ENCODE measurements around the gene YWHAE.

The YWHAE gene

DNA sequence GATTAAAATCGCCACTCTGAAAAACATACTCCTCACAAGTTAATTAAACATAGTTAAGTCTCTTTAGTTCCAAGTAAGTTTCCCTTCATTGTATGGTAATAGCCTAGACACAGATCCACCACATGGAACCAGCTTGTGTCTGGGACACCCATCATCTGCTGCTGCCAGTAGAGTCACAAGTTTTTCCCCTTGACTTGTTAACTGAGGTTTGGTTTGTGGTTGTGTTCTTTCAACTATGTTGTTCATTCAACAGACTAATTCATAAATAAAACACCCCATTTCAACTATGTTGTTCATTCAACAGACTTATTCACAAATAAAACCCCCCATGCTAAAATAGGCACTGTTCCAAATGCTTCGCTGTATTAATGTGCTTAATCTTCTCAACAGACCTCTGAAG, 24.4 kb downstream of the YWHAE start:
- Histone ChIP-seq H3K4me3 (ENCODE audit: insufficient read depth, low read depth, low read length, poor library complexity, severe bottlenecking) (no peak overlapping the region), H3K4me1 (ENCODE audit: control insufficient read depth, insufficient read depth, low read length, poor library complexity, severe bottlenecking) (peaks cover 63% of the 10 kb centered on the region), H3K36me3 (ENCODE audit: control insufficient read depth, insufficient read depth, low read length) (peaks cover 11% of the 10 kb centered on the region), H3K27me3 (replicated peaks; ENCODE audit: control insufficient read depth, insufficient read depth, low read length, poor library complexity, severe bottlenecking) (no peaks in the 10 kb centered on the region), H3K27ac (ENCODE audit: insufficient read depth, low read length, poor library complexity, severe bottlenecking) (peak overlapping the region; percentile 37), H3K9me3 (ENCODE audit: control insufficient read depth, low read length) (no peaks in the 10 kb centered on the region)
- DNase-seq: peak in 1 of 3 donors; percentile 9

DNA sequence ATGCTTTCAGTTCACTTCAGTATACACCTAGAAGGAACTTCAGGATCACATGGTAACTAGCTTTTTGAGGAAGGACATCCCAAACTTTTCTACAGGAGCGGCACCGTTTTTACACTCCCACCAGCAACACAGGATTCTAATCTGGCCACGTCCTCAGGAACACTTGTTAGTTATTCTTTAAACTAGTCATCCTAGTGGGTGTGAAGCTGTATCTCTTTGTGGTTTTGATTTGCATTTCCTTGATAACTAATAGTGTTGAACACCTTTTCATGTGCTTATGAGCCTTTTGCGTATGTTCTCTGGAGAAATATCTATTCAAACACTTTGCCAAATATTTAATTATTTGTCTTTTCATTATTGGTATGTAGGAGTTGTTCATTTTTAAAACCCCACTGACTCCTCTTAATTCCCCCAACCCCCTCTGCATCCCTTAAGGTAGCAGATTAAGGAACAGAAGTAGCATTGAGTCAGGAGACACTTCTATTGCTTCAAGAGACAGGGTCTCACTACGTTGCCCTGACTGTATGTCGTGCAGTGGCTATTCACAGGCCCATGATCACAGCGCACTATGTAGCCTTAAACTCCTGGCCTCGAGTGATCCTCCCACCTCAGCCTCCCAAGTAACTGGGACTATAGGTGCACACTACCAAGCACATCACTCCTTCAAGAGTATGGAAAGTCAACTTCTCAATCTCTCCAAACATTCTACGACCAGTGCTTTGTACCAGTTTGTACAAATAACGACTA, 25.4 kb downstream of the YWHAE start:
- Histone ChIP-seq H3K4me1 (ENCODE audit: control insufficient read depth, insufficient read depth, low read length, poor library complexity, severe bottlenecking) (peaks cover 55% of the 10 kb centered on the region), H3K9me3 (ENCODE audit: control insufficient read depth, low read length) (no peaks in the 10 kb centered on the region), H3K27me3 (replicated peaks; ENCODE audit: control insufficient read depth, insufficient read depth, low read length, poor library complexity, severe bottlenecking) (no peaks in the 10 kb centered on the region), H3K36me3 (ENCODE audit: control insufficient read depth, insufficient read depth, low read length) (peaks cover 11% of the 10 kb centered on the region), H3K4me3 (ENCODE audit: insufficient read depth, low read depth, low read length, poor library complexity, severe bottlenecking) (no peak overlapping the region), H3K27ac (ENCODE audit: insufficient read depth, low read length, poor library complexity, severe bottlenecking) (peak overlapping the region; percentile 37)
- DNase-seq: no peak

DNA sequence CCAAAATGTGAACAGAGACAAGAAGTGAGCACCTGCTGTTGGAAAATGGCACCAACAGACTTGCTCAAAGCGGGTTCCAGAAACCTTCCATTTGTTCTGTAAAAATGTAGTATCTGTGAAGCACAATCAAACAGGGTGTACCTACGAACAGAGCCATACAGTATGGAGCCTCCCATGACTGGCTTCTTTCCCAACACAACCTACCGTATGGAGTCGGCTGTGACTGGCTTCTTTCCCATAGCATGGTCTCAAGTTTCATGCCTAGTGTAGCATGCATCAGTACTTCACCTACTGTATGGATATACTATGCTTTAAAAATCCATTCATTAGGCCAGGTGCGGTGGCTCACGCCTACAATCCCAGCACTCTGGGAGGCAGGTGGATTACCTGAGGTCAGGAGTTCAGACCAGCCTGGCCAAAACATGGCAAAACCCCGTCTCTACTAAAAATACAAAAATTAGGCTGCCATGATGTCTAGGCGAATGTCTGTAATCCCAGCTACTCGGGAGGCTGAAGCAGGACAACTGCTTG, 26.2 kb downstream of the YWHAE start:
- peaks cover 11% of the 10 kb centered on the region for H3K36me3 ChIP-seq (ENCODE audit: control insufficient read depth, insufficient read depth, low read length)
- no peak for DNase-seq
- no peak overlapping the region for H3K4me3 ChIP-seq (ENCODE audit: insufficient read depth, low read depth, low read length, poor library complexity, severe bottlenecking)
- peaks cover 48% of the 10 kb centered on the region for H3K4me1 ChIP-seq (ENCODE audit: control insufficient read depth, insufficient read depth, low read length, poor library complexity, severe bottlenecking)
- H3K9me3 ChIP-seq (ENCODE audit: control insufficient read depth, low read length): no peaks in the 10 kb centered on the region
- peak overlapping the region; percentile 14 for H3K27ac ChIP-seq (ENCODE audit: insufficient read depth, low read length, poor library complexity, severe bottlenecking)
- H3K27me3 ChIP-seq (replicated peaks; ENCODE audit: control insufficient read depth, insufficient read depth, low read length, poor library complexity, severe bottlenecking): no peaks in the 10 kb centered on the region

DNA sequence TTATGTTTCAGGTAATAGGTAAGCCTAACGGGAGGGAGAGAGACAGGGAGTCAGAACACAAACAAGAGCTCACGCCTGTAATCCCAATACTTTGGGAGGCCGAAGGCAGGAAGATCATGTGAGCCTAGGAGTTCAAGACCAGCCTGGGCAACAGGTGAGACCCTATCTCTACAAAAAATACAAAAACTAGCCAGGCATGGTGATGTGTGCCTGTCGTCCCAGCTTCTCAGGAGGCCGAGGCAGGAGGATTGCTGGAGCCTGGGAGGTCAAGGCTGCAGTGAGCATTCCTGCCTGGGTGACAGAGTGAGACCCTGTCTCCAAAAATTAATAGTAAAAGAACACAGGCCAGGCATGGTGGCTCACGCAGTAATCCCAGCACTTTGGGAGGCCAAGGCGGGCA, 27.4 kb downstream of the YWHAE start:
- no peaks in the 10 kb centered on the region for H3K27me3 ChIP-seq (replicated peaks; ENCODE audit: control insufficient read depth, insufficient read depth, low read length, poor library complexity, severe bottlenecking)
- no peak overlapping the region for H3K27ac ChIP-seq (ENCODE audit: insufficient read depth, low read length, poor library complexity, severe bottlenecking)
- no peaks in the 10 kb centered on the region for H3K9me3 ChIP-seq (ENCODE audit: control insufficient read depth, low read length)
- H3K4me3 ChIP-seq (ENCODE audit: insufficient read depth, low read depth, low read length, poor library complexity, severe bottlenecking): no peak overlapping the region
- peaks cover 11% of the 10 kb centered on the region for H3K36me3 ChIP-seq (ENCODE audit: control insufficient read depth, insufficient read depth, low read length)
- DNase-seq: no peak
- peaks cover 39% of the 10 kb centered on the region for H3K4me1 ChIP-seq (ENCODE audit: control insufficient read depth, insufficient read depth, low read length, poor library complexity, severe bottlenecking)

DNA sequence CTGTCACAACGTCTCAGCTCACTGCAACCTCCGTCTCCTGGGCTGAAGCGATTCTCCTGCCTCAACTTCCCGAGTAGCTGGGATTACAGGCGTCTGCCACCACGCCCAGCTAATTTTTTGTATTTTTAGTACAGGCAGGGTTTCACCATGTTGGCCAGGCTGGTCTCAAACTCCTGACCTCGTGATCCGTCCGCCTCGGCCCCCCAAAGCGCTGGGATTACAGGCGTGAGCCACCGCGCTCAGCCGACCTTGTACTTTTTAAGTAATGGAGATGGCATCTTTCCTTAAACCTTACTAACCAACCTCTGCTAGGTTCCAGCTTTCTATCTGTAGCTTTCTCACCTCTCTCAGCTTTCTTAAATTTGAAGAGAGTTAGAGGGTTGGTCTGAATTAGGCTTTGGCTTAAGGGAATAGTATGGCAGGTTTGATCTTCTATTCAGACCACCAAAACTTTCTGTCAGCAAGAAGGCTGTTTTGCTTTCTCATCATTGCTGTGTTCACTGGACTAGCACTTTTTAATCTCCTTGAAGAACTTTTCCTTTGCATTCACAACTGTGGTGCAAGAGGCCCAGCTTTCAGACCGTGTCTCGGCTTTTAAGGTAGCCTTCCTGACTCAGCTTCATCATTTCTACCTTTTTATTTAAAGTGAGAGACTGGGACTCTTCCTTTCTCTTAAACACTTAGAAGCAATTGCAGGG, 28.0 kb downstream of the YWHAE start:
- peaks cover 11% of the 10 kb centered on the region for H3K36me3 ChIP-seq (ENCODE audit: control insufficient read depth, insufficient read depth, low read length)
- DNase-seq: no peak

DNA sequence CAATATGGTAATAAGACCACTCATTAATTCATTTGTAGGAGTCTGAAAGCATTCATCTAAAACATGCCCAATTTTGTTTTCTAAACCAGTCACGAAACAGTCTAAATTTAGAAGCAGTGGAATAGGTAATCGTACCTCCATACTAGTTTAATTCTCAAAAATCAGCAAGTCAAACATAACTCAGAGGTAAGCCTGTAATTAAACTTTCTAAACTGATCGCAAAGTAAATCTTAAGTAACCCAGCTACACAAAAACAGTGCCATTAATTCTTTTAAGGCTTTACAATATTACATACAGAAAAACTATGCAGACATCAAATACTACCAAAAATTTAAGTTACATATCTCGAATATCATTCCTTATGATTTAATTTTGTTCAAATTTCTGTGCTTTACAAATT, 31.4 kb downstream of the YWHAE start:
- Histone ChIP-seq H3K27ac (ENCODE audit: insufficient read depth, low read length, poor library complexity, severe bottlenecking) (no peak overlapping the region), H3K4me1 (ENCODE audit: control insufficient read depth, insufficient read depth, low read length, poor library complexity, severe bottlenecking) (peaks cover 4% of the 10 kb centered on the region), H3K4me3 (ENCODE audit: insufficient read depth, low read depth, low read length, poor library complexity, severe bottlenecking) (no peak overlapping the region), H3K27me3 (replicated peaks; ENCODE audit: control insufficient read depth, insufficient read depth, low read length, poor library complexity, severe bottlenecking) (no peaks in the 10 kb centered on the region), H3K36me3 (ENCODE audit: control insufficient read depth, insufficient read depth, low read length) (peaks cover 20% of the 10 kb centered on the region), H3K9me3 (ENCODE audit: control insufficient read depth, low read length) (no peaks in the 10 kb centered on the region)
- DNase-seq: no peak

More for the DNA sequence above, 28.0 kb downstream of the YWHAE start:
- Histone ChIP-seq H3K27ac (ENCODE audit: insufficient read depth, low read length, poor library complexity, severe bottlenecking) (no peak overlapping the region), H3K4me1 (ENCODE audit: control insufficient read depth, insufficient read depth, low read length, poor library complexity, severe bottlenecking) (peaks cover 33% of the 10 kb centered on the region), H3K9me3 (ENCODE audit: control insufficient read depth, low read length) (no peaks in the 10 kb centered on the region), H3K4me3 (ENCODE audit: insufficient read depth, low read depth, low read length, poor library complexity, severe bottlenecking) (no peak overlapping the region), H3K27me3 (replicated peaks; ENCODE audit: control insufficient read depth, insufficient read depth, low read length, poor library complexity, severe bottlenecking) (no peaks in the 10 kb centered on the region)

DNA sequence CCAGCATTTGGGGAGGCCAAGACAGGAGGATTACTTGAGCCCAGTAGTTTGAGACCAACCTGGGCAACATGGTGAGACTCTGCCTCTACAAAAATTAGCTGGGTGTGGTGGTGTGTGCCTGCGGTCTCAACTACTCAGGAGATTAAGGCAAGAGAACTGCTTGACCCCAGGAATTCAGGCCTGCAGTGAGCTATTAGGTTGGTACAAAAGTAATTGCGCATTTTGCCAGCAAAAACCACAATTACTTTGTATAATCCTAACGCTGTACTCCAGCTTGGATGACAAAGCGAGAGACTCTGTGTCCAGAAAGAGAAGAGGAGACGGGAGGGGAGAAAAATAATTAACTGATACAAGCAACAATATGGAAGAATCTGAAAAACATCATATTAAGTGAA, 32.7 kb downstream of the YWHAE start:
- no peak overlapping the region for H3K27ac ChIP-seq (ENCODE audit: insufficient read depth, low read length, poor library complexity, severe bottlenecking)
- no peak for DNase-seq
- H3K9me3 ChIP-seq (ENCODE audit: control insufficient read depth, low read length): no peaks in the 10 kb centered on the region
- H3K36me3 ChIP-seq (ENCODE audit: control insufficient read depth, insufficient read depth, low read length): peaks cover 10% of the 10 kb centered on the region
- no peaks in the 10 kb centered on the region for H3K27me3 ChIP-seq (replicated peaks; ENCODE audit: control insufficient read depth, insufficient read depth, low read length, poor library complexity, severe bottlenecking)
- peaks cover 12% of the 10 kb centered on the region for H3K4me1 ChIP-seq (ENCODE audit: control insufficient read depth, insufficient read depth, low read length, poor library complexity, severe bottlenecking)
- no peak overlapping the region for H3K4me3 ChIP-seq (ENCODE audit: insufficient read depth, low read depth, low read length, poor library complexity, severe bottlenecking)

DNA sequence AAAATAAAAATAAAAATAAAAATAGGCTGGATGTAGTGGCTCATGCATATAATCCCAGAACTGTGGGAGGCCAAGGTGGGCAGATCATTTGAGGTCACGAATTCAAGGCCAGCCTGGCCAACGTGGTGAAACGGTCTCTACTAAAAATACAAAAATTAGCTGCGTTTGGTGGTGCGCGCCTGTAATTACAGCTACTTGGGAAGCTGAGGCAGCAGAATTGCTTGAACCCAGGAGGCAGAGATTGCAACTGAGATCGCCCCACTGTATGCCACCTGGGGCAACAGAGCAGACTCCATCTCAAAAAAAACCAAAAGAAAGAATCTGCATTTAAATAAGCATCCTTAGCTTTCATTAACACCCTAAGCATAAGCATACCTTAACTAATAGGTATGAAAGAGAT, 33.8 kb downstream of the YWHAE start:
- no peak for DNase-seq
- Histone ChIP-seq H3K4me3 (ENCODE audit: insufficient read depth, low read depth, low read length, poor library complexity, severe bottlenecking) (no peak overlapping the region), H3K27ac (ENCODE audit: insufficient read depth, low read length, poor library complexity, severe bottlenecking) (no peak overlapping the region), H3K36me3 (ENCODE audit: control insufficient read depth, insufficient read depth, low read length) (peaks cover 9% of the 10 kb centered on the region), H3K27me3 (replicated peaks; ENCODE audit: control insufficient read depth, insufficient read depth, low read length, poor library complexity, severe bottlenecking) (no peaks in the 10 kb centered on the region), H3K4me1 (ENCODE audit: control insufficient read depth, insufficient read depth, low read length, poor library complexity, severe bottlenecking) (peaks cover 22% of the 10 kb centered on the region), H3K9me3 (ENCODE audit: control insufficient read depth, low read length) (no peaks in the 10 kb centered on the region)

DNA sequence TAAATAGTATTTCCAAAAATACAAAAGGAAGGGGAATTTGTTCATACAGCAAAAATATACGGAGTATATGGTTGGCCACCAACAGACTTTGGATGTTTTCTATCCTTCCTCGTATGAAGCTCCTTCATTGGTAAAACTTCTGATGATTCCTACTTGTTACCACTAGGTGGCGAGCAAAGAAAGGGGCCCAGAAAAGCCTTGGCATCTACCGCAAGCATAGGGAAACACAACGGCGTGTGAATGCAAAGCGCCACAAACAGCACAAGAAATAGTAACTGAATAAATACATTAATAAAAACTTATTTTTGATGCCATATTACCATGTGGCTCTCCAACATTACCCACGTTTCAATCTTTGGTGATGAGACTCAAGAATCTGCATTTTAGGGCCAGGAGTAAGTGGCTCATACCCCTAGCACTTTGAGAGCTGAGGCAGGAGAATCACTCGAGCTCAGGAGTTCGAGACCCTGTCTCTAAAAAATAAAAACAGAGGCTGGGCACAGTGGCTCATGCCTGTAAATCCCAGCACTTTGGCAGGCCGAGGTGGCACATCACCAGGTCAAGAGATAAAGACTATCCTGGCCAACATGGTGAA, 34.5 kb downstream of the YWHAE start:
- H3K36me3 ChIP-seq (ENCODE audit: control insufficient read depth, insufficient read depth, low read length): peaks cover 9% of the 10 kb centered on the region
- peaks cover 23% of the 10 kb centered on the region for H3K4me1 ChIP-seq (ENCODE audit: control insufficient read depth, insufficient read depth, low read length, poor library complexity, severe bottlenecking)
- no peak overlapping the region for H3K4me3 ChIP-seq (ENCODE audit: insufficient read depth, low read depth, low read length, poor library complexity, severe bottlenecking)
- H3K27ac ChIP-seq (ENCODE audit: insufficient read depth, low read length, poor library complexity, severe bottlenecking): peak overlapping the region; percentile 6
- DNase-seq: peak; percentile 31 to 55 (median 44)
- H3K9me3 ChIP-seq (ENCODE audit: control insufficient read depth, low read length): no peaks in the 10 kb centered on the region
- no peaks in the 10 kb centered on the region for H3K27me3 ChIP-seq (replicated peaks; ENCODE audit: control insufficient read depth, insufficient read depth, low read length, poor library complexity, severe bottlenecking)

DNA sequence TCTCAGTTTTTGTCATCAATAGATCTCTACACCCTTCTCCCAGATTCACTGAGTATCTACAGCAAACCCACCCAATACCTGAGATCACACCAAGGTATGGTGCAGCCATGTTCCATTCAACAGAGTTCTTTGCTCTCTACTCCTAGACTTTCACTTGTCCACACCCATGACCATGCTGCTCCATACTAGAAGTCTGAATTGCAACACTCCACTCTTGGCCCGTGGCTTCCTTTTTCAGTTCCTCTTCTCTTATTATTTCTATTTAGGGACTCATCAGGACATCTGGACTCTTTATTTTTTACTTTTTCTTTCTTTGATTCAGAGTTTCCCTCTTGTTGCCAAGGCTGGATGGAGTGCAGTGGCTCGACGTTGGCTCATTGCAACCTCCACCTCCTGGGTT, 37.1 kb downstream of the YWHAE start:
- Histone ChIP-seq H3K36me3 (ENCODE audit: control insufficient read depth, insufficient read depth, low read length) (peaks cover 20% of the 10 kb centered on the region), H3K27me3 (replicated peaks; ENCODE audit: control insufficient read depth, insufficient read depth, low read length, poor library complexity, severe bottlenecking) (no peaks in the 10 kb centered on the region), H3K4me1 (ENCODE audit: control insufficient read depth, insufficient read depth, low read length, poor library complexity, severe bottlenecking) (peaks cover 27% of the 10 kb centered on the region), H3K4me3 (ENCODE audit: insufficient read depth, low read depth, low read length, poor library complexity, severe bottlenecking) (no peak overlapping the region), H3K9me3 (ENCODE audit: control insufficient read depth, low read length) (no peaks in the 10 kb centered on the region), H3K27ac (ENCODE audit: insufficient read depth, low read length, poor library complexity, severe bottlenecking) (peak overlapping the region; percentile 55)
- no peak for DNase-seq

All from effector memory CD4-positive, alpha-beta T cell (primary cell).